Esophagus muscularis mucosa (tissue), 3 donors: Measurements from ENCODE around the gene PRR7.

Experiments used
- EP300 ChIP-seq: sonication (generic); formaldehyde crosslinking; IDR thresholded peaks from one replicate; pipeline ENCODE4 v1.6.1; 2017; ENCODE audit warnings: antibody characterized with exemption
- TF ChIP-seq, protein P1 (sequence below), 3 experiments: fragments of 200-600 bp in 2 of 3; fragments of 450-650 bp in 1 of 3; sonication (generic) in 2 of 3; IDR thresholded peaks; one replicate each; pipeline ENCODE4 v1.5.1; 2017 to 2019; ENCODE audit warnings: antibody characterized with exemption in 3 of 3, mild to moderate bottlenecking in 2 of 3, moderate library complexity in 1 of 3

- TF ChIP-seq, protein P1, sequence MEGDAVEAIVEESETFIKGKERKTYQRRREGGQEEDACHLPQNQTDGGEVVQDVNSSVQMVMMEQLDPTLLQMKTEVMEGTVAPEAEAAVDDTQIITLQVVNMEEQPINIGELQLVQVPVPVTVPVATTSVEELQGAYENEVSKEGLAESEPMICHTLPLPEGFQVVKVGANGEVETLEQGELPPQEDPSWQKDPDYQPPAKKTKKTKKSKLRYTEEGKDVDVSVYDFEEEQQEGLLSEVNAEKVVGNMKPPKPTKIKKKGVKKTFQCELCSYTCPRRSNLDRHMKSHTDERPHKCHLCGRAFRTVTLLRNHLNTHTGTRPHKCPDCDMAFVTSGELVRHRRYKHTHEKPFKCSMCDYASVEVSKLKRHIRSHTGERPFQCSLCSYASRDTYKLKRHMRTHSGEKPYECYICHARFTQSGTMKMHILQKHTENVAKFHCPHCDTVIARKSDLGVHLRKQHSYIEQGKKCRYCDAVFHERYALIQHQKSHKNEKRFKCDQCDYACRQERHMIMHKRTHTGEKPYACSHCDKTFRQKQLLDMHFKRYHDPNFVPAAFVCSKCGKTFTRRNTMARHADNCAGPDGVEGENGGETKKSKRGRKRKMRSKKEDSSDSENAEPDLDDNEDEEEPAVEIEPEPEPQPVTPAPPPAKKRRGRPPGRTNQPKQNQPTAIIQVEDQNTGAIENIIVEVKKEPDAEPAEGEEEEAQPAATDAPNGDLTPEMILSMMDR (IDR thresholded peaks at IDR 0.05): peak; percentile 82 to 93 (median 87)
- no peak for TF ChIP-seq EP300
These were observed 44.9 kb downstream of the PRR7 start for GRCh38 chr5:177491429-177491945.
